AG04449 (cell line): ENCODE data around the gene CCR5.
A peak's percentile ranks its signal among the peaks of the same experiment; 100 is the strongest.
"Not testable (repeated sequence)": the region's sequence is repeated elsewhere in the genome, so short reads cannot be mapped to it uniquely, and the experiment has no call there.

Experiments
- CTCF ChIA-PET: fragments of 350-600 bp; formaldehyde crosslinking; extraction: SDS; loops from one replicate; lab custom pipeline; 2021; ENCODE audit warnings: antibody characterized with exemption; lab: Yijun Ruan, JAX
- POLR2A ChIA-PET: fragments of 400-600, 350-600 bp; formaldehyde crosslinking; extraction: SDS; loops from one replicate; lab custom pipeline; 2020; ENCODE audit warnings: antibody characterized with exemption, inconsistent platforms; lab: Yijun Ruan, JAX
- DNase-seq: peaks from one replicate; pipeline ENCODE4 v3.0.0-alpha.2; 2010; ENCODE audit warnings: low read depth, low spot score
- H3K4me3 ChIP-seq: 2 replicates; pipeline ENCODE4 v1.5.1; 2011; ENCODE audit warnings: low read depth, mild to moderate bottlenecking, control low read depth, low read length
- CTCF ChIP-seq: IDR thresholded peaks from one replicate; pipeline ENCODE4 v1.5.1; 2011; ENCODE audit warnings: mild to moderate bottlenecking, moderate library complexity, low read length, control low read depth, inconsistent platforms; ENCODE audit not compliant: insufficient read depth; ENCODE audit errors: missing control alignments

The CCR5 gene

GRCh38 chr3:46370839-46371518, at the start of gene CCR5:
Gene CCR5 (plus strand): TSS chr3:46370946. CDS start chr3:46372903, 1,957 bp downstream.
- POLR2A ChIA-PET = no interaction called here
- CTCF ChIA-PET = interaction anchor here (0.7 to 2.4 kb wide), 4 partner anchors 8 to 295 kb away, joined by 3 to 9 read pairs (median 6); no protein-coding TSS in a partner anchor

GRCh38 chr3:46321461-46322104, 49.2 kb upstream of the CCR5 start:
- ChIA-PET POLR2A (no interaction called here), CTCF (no interaction called here)
- TF ChIP-seq CTCF = no peak
- DNase-seq = no peak
- H3K4me3 ChIP-seq = no peak overlapping the region

More at GRCh38 chr3:46370839-46371518, at the start of gene CCR5:
- no peak for TF ChIP-seq CTCF
- H3K4me3 ChIP-seq = no peak within 1 kb of the TSS
- DNase-seq = no peak

- CTCF ChIA-PET = no interaction called here
These were observed 46.7 kb upstream of the CCR5 start for GRCh38 chr3:46324036-46324435.

GRCh38 chr3:46325645-46326300, 45.0 kb upstream of the CCR5 start:
- POLR2A ChIA-PET = no interaction called here
- no peak for DNase-seq
- CTCF ChIA-PET = no interaction called here
- no peak for TF ChIP-seq CTCF
- H3K4me3 ChIP-seq = no peak overlapping the region

More at GRCh38 chr3:46324036-46324435, 46.7 kb upstream of the CCR5 start:
- no peak for TF ChIP-seq CTCF
- POLR2A ChIA-PET = no interaction called here
- H3K4me3 ChIP-seq = no peak overlapping the region
- DNase-seq = no peak

- DNase-seq, CTCF ChIA-PET, POLR2A ChIA-PET, H3K4me3 ChIP-seq: not testable (repeated sequence)
These were observed 40.1 kb upstream of the CCR5 start for GRCh38 chr3:46330676-46331075.

- POLR2A ChIA-PET = interaction anchor here (0.7 kb wide), 1 partner anchor 20 kb away, joined by 3 read pairs; no protein-coding TSS in a partner anchor
- peak; percentile 53 for DNase-seq
- CTCF ChIA-PET = no interaction called here
- H3K4me3 ChIP-seq = no peak overlapping the region
- no peak for TF ChIP-seq CTCF
These were observed 35.8 kb upstream of the CCR5 start for GRCh38 chr3:46334741-46335478.
